HL-60 (cell line): Measurements from ENCODE around the gene PRIMPOL.

ENCODE experiments used
- DNase-seq, 2 experiments: peaks; one replicate each; pipeline ENCODE4 v3.0.0-alpha.2; 2010 to 2020; ENCODE audit warnings: low read depth in 1 of 2, low spot score in 1 of 2
- H3K27ac ChIP-seq: fragments of 250-450 bp; sonication (Bioruptor Pico); replicated peaks from 2 replicates; pipeline ENCODE4 v1.5.1; 2020; ENCODE audit warnings: mild to moderate bottlenecking, moderate library complexity
- H3K27me3 ChIP-seq: fragments of 250-450 bp; sonication (Bioruptor Pico); 2 replicates; pipeline ENCODE4 v1.5.1; 2021; ENCODE audit warnings: mild to moderate bottlenecking, moderate library complexity; ENCODE audit not compliant: insufficient read depth, poor library complexity, severe bottlenecking
- H3K4me3 ChIP-seq: replicated peaks from 2 replicates; pipeline ENCODE4 v1.5.1; 2011; ENCODE audit warnings: mild to moderate bottlenecking, control low read depth, low read length; ENCODE audit not compliant: insufficient read depth
- CTCF ChIP-seq: IDR thresholded peaks from one replicate; pipeline ENCODE4 v1.5.1; 2011; ENCODE audit warnings: low read length, control low read depth, inconsistent platforms; ENCODE audit not compliant: insufficient read depth
- GABPA ChIP-seq: IDR thresholded peaks from 2 replicates; pipeline ENCODE4 v1.6.1; 2012; ENCODE audit warnings: low read depth
- POLR2AphosphoS5 ChIP-seq: IDR thresholded peaks from 2 replicates; pipeline ENCODE4 v1.6.1; 2012; ENCODE audit warnings: low read depth
- SPI1 ChIP-seq: IDR thresholded peaks from 2 replicates; pipeline ENCODE4 v1.6.1; 2012; ENCODE audit warnings: low read depth, mild to moderate bottlenecking, borderline replicate concordance
- TF ChIP-seq, protein P1 (sequence below): IDR thresholded peaks from 2 replicates; pipeline ENCODE4 v1.6.1; 2012; ENCODE audit warnings: low read depth; ENCODE audit not compliant: insufficient replicate concordance

Gene PRIMPOL

DNA sequence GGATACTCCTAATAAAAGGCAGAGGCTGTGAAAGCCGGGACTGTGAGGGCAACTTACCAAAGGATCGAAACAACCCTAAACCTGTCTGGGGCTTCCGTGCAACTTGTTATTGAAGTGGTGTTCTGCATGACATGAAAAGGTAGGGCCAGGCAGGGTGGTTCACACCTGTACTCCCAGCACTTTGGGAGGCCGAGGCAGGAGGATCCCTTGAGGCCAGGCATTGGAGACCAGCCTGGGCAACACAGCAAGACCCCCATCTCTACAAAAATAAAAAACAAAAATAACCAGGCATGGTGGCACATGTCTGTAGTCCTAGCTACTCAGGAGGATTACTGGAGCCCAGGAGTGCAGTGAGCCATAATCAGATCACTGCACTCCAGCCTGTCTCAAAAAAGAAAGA is 12.6 kb upstream of the PRIMPOL start:
- Histone ChIP-seq H3K4me3 (no peak overlapping the region), H3K27ac (no peak overlapping the region), H3K27me3 (no peaks in the 10 kb centered on the region)
- TF ChIP-seq CTCF = no peak
- TF ChIP-seq POLR2AphosphoS5 = no peak
- TF ChIP-seq GABPA = no peak
- TF ChIP-seq, protein P1, sequence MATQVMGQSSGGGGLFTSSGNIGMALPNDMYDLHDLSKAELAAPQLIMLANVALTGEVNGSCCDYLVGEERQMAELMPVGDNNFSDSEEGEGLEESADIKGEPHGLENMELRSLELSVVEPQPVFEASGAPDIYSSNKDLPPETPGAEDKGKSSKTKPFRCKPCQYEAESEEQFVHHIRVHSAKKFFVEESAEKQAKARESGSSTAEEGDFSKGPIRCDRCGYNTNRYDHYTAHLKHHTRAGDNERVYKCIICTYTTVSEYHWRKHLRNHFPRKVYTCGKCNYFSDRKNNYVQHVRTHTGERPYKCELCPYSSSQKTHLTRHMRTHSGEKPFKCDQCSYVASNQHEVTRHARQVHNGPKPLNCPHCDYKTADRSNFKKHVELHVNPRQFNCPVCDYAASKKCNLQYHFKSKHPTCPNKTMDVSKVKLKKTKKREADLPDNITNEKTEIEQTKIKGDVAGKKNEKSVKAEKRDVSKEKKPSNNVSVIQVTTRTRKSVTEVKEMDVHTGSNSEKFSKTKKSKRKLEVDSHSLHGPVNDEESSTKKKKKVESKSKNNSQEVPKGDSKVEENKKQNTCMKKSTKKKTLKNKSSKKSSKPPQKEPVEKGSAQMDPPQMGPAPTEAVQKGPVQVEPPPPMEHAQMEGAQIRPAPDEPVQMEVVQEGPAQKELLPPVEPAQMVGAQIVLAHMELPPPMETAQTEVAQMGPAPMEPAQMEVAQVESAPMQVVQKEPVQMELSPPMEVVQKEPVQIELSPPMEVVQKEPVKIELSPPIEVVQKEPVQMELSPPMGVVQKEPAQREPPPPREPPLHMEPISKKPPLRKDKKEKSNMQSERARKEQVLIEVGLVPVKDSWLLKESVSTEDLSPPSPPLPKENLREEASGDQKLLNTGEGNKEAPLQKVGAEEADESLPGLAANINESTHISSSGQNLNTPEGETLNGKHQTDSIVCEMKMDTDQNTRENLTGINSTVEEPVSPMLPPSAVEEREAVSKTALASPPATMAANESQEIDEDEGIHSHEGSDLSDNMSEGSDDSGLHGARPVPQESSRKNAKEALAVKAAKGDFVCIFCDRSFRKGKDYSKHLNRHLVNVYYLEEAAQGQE = no peak
- TF ChIP-seq SPI1 = no peak
- DNase-seq = no peak

- TF ChIP-seq SPI1 = no peak
- no peak for TF ChIP-seq CTCF
- TF ChIP-seq, protein P1 = no peak
- no peak for TF ChIP-seq POLR2AphosphoS5
- no peak for TF ChIP-seq GABPA
- no peak overlapping the region for H3K27ac ChIP-seq
- H3K27me3 ChIP-seq = no peaks in the 10 kb centered on the region
- no peak for DNase-seq
- H3K4me3 ChIP-seq = no peak overlapping the region
Observed at GRCh38 chr4:184641022-184641421, 8.5 kb upstream of the PRIMPOL start.

DNA sequence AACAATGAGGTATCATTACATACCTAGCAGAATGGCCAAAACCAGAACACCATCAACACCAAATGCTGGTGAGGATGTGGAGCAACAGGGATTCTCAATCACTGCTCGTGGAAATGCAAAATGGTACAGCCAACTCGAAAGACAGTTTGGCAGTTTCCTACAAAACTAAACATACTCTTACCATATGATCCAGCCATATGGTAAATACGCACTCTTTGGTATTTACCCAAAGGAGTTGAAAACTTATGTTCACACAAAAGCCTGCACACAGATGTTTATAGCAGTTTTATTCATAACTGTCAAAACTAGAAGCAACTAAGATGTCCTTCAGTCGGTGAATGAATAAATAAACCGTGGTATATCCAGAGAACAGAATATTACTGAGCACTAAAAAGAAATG is 8.1 kb upstream of the PRIMPOL start:
- DNase-seq = no peak
- Histone ChIP-seq H3K4me3 (no peak overlapping the region), H3K27me3 (no peaks in the 10 kb centered on the region), H3K27ac (no peak overlapping the region)
- no peak for TF ChIP-seq POLR2AphosphoS5
- TF ChIP-seq SPI1 = no peak
- no peak for TF ChIP-seq CTCF
- TF ChIP-seq, protein P1 = no peak
- no peak for TF ChIP-seq GABPA
